VCaP (cell line): ENCODE results near the gene PHLDA3.
"Not testable (repeated sequence)": the region's sequence is repeated elsewhere in the genome, so short reads cannot be mapped to it uniquely, and the experiment has no call there.

ENCODE experiments used
- H3K27ac ChIP-seq: fragments of 450-650 bp; 2 replicates; pipeline ENCODE4 v1.5.1; 2017
- TF ChIP-seq, protein P1 (sequence below): fragments of 450-650 bp; conservative IDR thresholded peaks from 2 replicates; pipeline ENCODE4 v1.5.1; 2017; ENCODE audit warnings: mild to moderate bottlenecking, moderate library complexity

Gene PHLDA3

GRCh38 chr1:201496296-201496690 is 27.3 kb upstream of the PHLDA3 start:
- TF ChIP-seq, protein P1, sequence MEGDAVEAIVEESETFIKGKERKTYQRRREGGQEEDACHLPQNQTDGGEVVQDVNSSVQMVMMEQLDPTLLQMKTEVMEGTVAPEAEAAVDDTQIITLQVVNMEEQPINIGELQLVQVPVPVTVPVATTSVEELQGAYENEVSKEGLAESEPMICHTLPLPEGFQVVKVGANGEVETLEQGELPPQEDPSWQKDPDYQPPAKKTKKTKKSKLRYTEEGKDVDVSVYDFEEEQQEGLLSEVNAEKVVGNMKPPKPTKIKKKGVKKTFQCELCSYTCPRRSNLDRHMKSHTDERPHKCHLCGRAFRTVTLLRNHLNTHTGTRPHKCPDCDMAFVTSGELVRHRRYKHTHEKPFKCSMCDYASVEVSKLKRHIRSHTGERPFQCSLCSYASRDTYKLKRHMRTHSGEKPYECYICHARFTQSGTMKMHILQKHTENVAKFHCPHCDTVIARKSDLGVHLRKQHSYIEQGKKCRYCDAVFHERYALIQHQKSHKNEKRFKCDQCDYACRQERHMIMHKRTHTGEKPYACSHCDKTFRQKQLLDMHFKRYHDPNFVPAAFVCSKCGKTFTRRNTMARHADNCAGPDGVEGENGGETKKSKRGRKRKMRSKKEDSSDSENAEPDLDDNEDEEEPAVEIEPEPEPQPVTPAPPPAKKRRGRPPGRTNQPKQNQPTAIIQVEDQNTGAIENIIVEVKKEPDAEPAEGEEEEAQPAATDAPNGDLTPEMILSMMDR = no peak
- H3K27ac ChIP-seq = no peak overlapping the region

DNA sequence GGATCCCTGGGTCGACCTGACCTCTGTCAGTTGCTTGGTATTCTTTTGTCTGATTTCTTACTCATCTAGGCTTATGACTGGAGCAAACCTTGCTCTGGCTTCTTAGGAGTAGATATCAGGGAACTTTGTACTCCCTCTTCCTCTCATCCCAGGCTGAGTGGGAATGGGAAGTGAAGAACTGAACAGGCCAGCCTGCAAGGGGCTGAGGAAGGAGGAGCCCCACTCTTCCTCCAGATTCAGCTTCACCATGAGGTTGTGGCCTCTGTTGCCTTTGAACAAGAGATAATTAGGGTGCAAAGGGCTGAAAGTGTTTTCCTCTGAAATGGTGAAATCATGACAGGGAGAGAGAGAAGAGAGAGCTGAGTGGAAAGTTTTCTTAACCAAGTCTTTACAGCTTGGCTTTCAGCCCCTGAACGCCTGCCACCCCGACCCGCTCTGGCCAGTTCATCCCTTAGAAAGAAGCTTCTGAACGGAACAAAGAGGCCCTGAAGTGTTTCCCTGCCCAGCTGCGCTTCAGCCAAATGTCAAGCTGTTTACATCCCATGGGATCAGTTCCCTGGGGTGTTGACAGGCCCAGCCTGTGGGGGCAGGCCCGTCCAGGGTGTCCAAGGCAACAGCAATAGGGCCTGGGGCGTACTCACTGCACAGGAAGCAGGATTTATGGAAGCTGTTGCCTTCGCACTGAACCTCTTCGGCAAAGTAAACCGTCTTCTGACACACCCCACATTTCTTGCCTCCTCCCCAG is 26.7 kb upstream of the PHLDA3 start:
- TF ChIP-seq, protein P1 = no peak
- no peak overlapping the region for H3K27ac ChIP-seq

- no peak overlapping the region for H3K27ac ChIP-seq
- TF ChIP-seq, protein P1 = no peak
Observed at GRCh38 chr1:201493757-201494617, 25.0 kb upstream of the PHLDA3 start.

DNA sequence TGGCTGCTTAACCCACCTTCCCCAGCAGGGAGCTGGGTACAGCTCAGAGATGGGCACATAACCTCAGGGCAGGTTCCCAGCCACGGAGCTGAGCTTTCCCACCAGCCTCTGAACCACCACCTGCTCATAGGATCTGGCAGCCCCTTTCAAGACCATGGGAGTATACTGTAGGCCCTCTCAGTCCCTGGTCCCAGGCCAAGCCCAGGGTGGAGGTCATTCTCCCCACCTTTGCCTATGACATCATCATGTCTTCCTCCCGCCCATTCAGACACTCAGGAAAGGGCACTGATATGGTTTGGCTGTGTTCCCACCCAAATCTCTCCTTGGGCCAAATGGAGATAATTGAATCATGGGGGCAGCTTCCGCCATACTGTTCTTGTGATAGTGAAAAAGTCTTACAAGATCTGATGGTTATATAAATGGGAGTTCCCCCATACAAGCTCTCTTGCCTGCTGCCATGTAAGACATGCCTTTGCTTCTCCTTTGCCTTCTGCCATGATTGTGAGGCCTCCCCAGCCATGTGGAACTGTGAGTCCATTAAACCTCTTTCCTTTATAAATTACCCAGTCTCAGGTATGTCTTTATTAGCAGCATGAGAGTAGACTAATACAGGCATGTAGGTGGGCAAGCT is 24.2 kb upstream of the PHLDA3 start:
- not testable (repeated sequence) for H3K27ac ChIP-seq

DNA sequence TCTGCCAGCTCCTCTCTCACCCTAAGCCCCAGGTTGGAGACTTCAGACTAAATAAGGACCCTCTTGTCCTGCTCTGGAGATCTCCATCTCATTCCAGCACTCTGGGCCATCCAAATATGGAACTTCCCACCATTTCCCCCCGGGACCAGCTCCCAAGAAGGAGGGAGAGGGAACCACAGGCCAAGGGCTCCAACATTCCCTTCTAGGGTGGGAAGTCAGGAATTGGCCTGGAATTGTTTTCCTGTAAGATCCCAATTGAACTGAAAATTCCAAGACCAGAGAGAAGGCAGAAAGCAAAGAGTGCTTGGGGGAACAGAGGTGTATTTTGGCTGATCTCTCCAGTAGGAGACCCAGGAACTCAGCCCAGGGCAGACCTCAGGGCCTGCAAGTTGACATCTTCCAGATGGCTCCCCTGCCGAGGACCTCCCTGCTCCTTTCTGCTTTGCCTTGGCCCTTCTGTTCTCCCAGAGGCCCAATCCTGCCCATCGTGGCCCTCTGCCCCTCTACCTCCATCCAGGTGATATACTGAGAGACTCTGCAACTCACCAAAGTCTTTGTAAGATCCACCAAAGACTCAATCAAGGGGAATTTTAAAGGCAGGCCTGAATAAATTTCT is 23.0 kb upstream of the PHLDA3 start:
- TF ChIP-seq, protein P1 = no peak
- no peak overlapping the region for H3K27ac ChIP-seq

GRCh38 chr1:201490708-201491131 is 21.7 kb upstream of the PHLDA3 start:
- TF ChIP-seq, protein P1 = no peak

GRCh38 chr1:201489643-201490261 is 20.8 kb upstream of the PHLDA3 start:
- TF ChIP-seq, protein P1 = no peak
- no peak overlapping the region for H3K27ac ChIP-seq

More at GRCh38 chr1:201490708-201491131, 21.7 kb upstream of the PHLDA3 start:
- H3K27ac ChIP-seq = no peak overlapping the region
